Activated T-helper 1 cell treated with anti-CD3 and anti-CD28 coated beads, Interleukin-12 subunit alpha, Interleukin-12 subunit beta, Interleukin-2, Interleukin-4 antibody, amounts not matched to agents 30 ng/mL and 10 ng/mL and 1 ng/mL, durations not matched to agents 14 hours and 24 hours and 36 hours (primary cell): Measurements from ENCODE around the gene MT2A. TPM values are rescaled to one million over a fixed set of nuclear protein-coding genes. Genes with fewer than 3 reads are reported as not detected.

Source experiments
- DNase-seq: peaks from one replicate; pipeline ENCODE4 v3.0.0; 2021; ENCODE audit warnings: low spot score
- H3K27ac Mint-ChIP-seq: one replicate; pipeline ENCODE4 v1.8.0; 2021; ENCODE audit warnings: mild to moderate bottlenecking, mixed read lengths
- H3K27me3 Mint-ChIP-seq: one replicate; pipeline ENCODE4 v1.8.0; 2022; ENCODE audit warnings: mild to moderate bottlenecking, moderate library complexity, mixed read lengths; ENCODE audit not compliant: insufficient read depth
- H3K36me3 Mint-ChIP-seq: one replicate; pipeline ENCODE4 v1.8.0; 2021; ENCODE audit warnings: low read depth, mixed read lengths
- H3K4me1 Mint-ChIP-seq: one replicate; pipeline ENCODE4 v1.8.0; 2021; ENCODE audit warnings: low read depth, mixed read lengths
- H3K4me3 Mint-ChIP-seq: one replicate; pipeline ENCODE4 v1.8.0; 2021; ENCODE audit warnings: mild to moderate bottlenecking, moderate library complexity, mixed read lengths
- H3K9me3 Mint-ChIP-seq: one replicate; pipeline ENCODE4 v1.8.0; 2021; ENCODE audit warnings: mixed read lengths
- intact Hi-C: fragments of 100-400 bp; cut with micrococcal nuclease; formaldehyde crosslinking; loops from one replicate; pipeline ENCODE4 v1.15.1; 2024
- total RNA-seq: library from RNA; stranded (reverse); gene quantifications from 2 replicates; pipeline ENCODE4 v1.2.3, GENCODE V29; 2022

The MT2A gene
- total RNA-seq, 1 donor from 2014 or later = 348 TPM

DNA sequence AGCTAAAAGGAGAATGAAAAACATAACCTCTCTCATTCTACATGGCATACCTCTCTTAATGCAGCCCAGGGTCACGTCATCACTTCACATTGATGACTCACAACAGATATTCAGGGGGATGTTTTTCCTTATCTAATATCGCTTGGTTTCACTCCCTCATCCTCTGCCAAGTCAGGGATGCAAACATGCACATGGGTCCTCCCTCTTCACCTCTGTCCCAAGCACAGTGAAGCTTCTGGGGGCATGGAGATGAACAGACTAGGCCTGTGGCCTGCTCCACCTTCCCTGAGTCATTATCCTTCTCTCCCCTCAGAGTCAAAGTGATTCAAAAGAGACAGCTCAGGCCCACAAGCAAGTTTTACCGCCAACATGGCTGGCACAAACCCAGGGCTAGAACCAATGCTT is 2.3 kb upstream of the MT2A start:
- Mint-ChIP-seq H3K27ac (peak overlapping the region; percentile 88), H3K9me3 (no peaks in the 10 kb centered on the region), H3K27me3 (peaks cover under 1% of the 10 kb centered on the region), H3K36me3 (peaks cover 3% of the 10 kb centered on the region), H3K4me3 (no peak overlapping the region), H3K4me1 (peaks cover 42% of the 10 kb centered on the region)
- intact Hi-C loops = loop anchor here (5.0 kb wide), 1 partner anchor 326 kb away; the partner anchor contains the start of gene HERPUD1
- no peak for DNase-seq

DNA sequence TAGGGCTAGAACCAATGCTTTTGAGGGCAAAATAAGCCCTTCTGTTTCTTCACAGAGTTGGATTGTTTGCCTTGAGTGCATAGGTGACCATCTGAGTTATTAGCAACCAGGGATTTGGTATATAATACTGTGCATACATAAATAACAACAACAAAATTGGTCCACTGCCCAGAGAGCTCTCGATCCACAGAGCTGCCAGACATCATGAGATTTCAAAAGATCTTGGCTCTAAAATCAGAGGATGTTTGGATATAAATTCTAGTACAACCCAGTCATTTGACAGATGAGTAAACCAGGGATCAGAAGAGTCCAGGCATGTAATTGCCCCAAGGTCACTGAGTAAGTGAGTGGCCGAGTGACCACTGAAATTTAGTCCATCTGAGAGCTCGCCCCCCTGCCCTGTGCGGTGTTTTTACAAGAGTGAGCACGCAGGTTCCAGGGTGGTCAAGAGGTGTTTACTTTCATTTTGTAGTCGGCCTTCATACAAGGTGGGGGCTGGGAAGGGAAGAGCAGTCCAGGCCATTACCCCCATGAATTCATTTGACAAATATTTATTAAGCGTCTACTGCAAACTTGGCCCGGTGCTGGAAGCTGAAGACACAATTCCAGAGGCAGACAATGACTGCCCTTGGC is 1.8 kb upstream of the MT2A start:
- intact Hi-C loops = loop anchor here (5.0 kb wide), 1 partner anchor 326 kb away; the partner anchor contains the start of gene HERPUD1
- H3K9me3 Mint-ChIP-seq = no peaks in the 10 kb centered on the region
- DNase-seq = no peak
- H3K27me3 Mint-ChIP-seq = no peaks in the 10 kb centered on the region
- H3K4me3 Mint-ChIP-seq = peak overlapping the region; percentile 46
- peaks cover 47% of the 10 kb centered on the region for H3K4me1 Mint-ChIP-seq
- H3K27ac Mint-ChIP-seq = peak overlapping the region; percentile 88
- peaks cover 3% of the 10 kb centered on the region for H3K36me3 Mint-ChIP-seq

DNA sequence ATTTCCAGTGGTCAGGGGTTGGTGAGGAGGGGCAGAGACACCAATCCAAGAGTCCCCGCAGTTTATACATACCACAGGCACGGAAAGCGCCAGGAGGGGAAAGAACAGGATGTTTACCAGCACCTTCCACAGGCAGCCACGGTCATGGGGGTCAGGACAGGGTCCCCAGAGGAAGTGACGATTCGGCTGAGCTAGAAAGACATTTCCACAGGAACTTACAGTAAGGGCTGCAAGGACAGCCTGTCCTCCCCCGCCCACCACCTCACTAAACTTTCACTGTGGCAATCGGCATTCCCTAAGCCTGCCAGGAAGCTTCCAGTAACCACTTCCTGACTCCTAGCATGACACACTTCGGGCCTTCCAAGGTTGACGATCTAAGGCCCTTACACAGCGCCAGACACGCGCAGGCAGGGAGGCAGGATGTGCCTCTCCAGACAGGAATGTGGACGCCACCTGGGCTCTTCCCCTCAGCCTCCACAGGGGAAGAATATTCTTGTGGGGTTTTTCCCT is 1.2 kb upstream of the MT2A start:
- H3K4me1 Mint-ChIP-seq = peaks cover 50% of the 10 kb centered on the region
- H3K4me3 Mint-ChIP-seq = peak overlapping the region; percentile 78
- peak overlapping the region; percentile 88 for H3K27ac Mint-ChIP-seq
- no peaks in the 10 kb centered on the region for H3K9me3 Mint-ChIP-seq
- intact Hi-C loops = loop anchor here (5.0 kb wide), 1 partner anchor 325 kb away; the partner anchor contains the start of gene HERPUD1
- H3K27me3 Mint-ChIP-seq = no peaks in the 10 kb centered on the region
- DNase-seq = no peak
- H3K36me3 Mint-ChIP-seq = peaks cover 3% of the 10 kb centered on the region

DNA sequence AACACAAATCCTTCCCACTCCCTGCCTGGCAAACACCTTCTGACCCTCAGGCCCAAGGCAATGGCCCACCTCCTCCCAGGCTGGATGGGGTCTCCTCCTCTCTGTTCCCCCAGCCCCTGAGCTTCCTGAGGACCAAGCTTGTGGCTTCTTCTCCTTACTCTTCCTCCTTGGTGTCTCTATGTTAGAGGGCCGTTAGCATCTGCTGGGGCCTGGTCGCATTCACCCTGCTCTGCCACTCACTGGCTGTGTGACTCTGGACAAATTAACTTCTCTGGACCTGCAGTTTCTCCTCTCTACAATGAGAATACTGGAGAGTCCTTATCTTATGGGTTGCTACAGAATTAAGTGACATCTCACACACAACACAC is 725 bp upstream of the MT2A start:
- intact Hi-C loops = loop anchor here (1.0 to 5.0 kb wide), 11 partner anchors 18 to 407 kb away; partner anchors contain the start of genes HERPUD1, MT1E, MT1F and MT1X
- Mint-ChIP-seq H3K27me3 (no peaks in the 10 kb centered on the region), H3K36me3 (peaks cover 3% of the 10 kb centered on the region), H3K9me3 (no peaks in the 10 kb centered on the region), H3K4me1 (peaks cover 55% of the 10 kb centered on the region), H3K4me3 (peak overlapping the region; percentile 78), H3K27ac (peak overlapping the region; percentile 88)
- no peak for DNase-seq

DNA sequence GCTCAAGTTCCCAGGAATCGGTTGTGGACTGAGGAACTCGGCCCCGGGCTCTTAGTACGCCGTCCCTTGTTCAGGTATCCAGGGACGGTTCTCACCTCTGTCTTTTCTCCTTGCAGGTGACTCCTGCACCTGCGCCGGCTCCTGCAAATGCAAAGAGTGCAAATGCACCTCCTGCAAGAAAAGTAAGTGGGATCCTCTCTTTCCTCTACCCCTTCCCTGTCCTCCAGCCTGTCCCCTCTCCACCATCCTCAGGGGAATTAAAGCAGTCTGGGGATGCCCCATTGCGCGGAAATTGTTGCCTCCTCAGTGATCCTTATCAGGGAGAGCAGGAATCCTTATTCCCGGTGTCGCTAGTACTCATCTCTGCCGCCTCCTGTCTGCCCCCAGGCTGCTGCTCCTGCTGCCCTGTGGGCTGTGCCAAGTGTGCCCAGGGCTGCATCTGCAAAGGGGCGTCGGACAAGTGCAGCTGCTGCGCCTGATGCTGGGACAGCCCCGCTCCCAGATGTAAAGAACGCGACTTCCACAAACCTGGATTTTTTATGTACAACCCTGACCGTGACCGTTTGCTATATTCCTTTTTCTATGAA is 585 bp downstream of the MT2A start:
- no peaks in the 10 kb centered on the region for H3K9me3 Mint-ChIP-seq
- H3K27ac Mint-ChIP-seq = peak overlapping the region; percentile 98
- H3K27me3 Mint-ChIP-seq = no peaks in the 10 kb centered on the region
- peak overlapping the region; percentile 97 for H3K4me3 Mint-ChIP-seq
- H3K36me3 Mint-ChIP-seq = peaks cover 3% of the 10 kb centered on the region
- no peak for DNase-seq
- peaks cover 61% of the 10 kb centered on the region for H3K4me1 Mint-ChIP-seq
- intact Hi-C loops = loop anchor here (1.0 to 5.0 kb wide), 12 partner anchors 8 to 405 kb away; partner anchors contain the start of genes HERPUD1, MT1E, MT1F and MT1X

DNA sequence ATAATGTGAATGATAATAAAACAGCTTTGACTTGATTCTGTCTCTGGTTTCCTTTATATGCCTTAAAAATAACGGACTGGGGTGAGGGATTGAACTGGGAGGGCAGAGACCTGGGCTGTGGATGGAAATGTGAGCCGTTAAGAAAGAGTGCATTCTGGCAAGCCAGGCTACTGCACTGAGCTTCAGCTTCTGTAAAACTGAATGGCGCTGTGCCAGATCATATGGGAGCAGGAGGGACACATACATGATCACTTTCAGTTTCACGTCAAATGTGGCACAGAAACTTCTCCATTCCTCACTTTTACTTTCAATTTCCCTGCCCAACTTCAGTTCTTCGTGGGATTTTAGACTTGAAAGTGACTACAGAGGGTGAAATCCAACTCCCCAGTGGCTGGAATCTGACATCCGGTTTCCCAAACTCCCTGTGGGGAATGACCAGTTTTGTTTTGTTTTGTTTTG is 1.1 kb downstream of the MT2A start:
- Mint-ChIP-seq H3K27me3 (no peaks in the 10 kb centered on the region), H3K36me3 (peaks cover 3% of the 10 kb centered on the region), H3K27ac (peak overlapping the region; percentile 98), H3K9me3 (no peaks in the 10 kb centered on the region), H3K4me3 (peak overlapping the region; percentile 97), H3K4me1 (peaks cover 66% of the 10 kb centered on the region)
- intact Hi-C loops = loop anchor here (1.0 to 5.0 kb wide), 3 partner anchors 8 to 323 kb away; partner anchors contain the start of gene HERPUD1
- peak; percentile 63 for DNase-seq

DNA sequence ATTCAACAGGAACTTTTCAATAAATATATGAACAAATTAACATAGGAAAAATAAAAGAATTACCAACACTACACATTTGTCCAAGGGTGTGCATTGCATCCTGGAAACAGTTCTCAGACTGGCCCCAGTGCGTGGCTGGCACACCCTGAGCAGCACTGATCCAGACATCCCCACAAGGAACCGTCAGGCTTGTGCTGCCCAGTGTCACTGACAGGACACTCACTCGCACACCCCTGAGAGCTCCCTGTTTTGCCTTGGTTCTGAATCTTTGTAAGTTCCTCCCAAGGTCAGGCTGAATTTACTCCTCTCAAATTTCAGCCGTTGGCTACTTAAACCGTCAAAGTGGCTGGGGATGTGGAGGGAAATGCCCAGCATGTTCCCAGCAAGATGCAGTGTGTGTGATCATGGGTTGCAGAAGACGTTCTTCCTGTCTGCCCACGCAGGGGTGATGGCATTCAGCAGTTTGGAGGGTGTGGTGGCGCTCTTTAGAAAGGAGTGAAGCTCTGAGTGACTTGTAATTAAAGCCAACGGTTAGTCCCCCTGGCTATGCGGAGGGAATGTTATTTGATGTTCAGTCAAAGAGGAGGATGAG is 1.7 kb downstream of the MT2A start:
- H3K4me3 Mint-ChIP-seq = peak overlapping the region; percentile 97
- H3K27me3 Mint-ChIP-seq = no peaks in the 10 kb centered on the region
- intact Hi-C loops = loop anchor here (5.0 to 10.0 kb wide), 3 partner anchors 435 to 1002 kb away; no protein-coding TSS in a partner anchor
- no peaks in the 10 kb centered on the region for H3K9me3 Mint-ChIP-seq
- peak; percentile 60 for DNase-seq
- H3K27ac Mint-ChIP-seq = peak overlapping the region; percentile 98
- H3K4me1 Mint-ChIP-seq = peaks cover 73% of the 10 kb centered on the region
- H3K36me3 Mint-ChIP-seq = peaks cover 3% of the 10 kb centered on the region

DNA sequence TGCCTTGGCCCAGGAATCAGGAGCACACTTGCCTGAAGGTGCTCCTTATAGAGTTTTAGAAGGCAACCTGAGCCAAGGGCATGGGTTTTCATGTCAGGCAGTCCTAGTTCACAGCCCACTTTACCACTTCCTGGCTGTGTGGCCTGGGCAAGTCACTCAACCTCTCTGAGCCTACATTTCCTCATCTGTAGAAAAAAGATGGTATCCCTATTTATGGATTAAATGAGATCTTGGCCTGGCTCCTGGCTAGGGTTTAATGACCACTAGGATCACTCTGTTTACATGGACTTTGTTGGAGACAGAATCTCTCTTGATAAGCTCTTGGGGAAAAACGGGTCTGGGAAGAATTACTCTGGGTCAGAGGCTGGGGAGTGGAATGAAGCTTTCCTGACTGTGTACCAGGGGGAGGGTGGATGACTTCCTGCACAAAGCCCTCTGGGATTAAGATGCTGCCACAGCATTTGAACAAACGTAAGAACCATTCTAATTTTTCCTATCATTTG is 2.3 kb downstream of the MT2A start:
- no peaks in the 10 kb centered on the region for H3K9me3 Mint-ChIP-seq
- peaks cover 3% of the 10 kb centered on the region for H3K36me3 Mint-ChIP-seq
- H3K27ac Mint-ChIP-seq = peak overlapping the region; percentile 98
- H3K4me1 Mint-ChIP-seq = peaks cover 78% of the 10 kb centered on the region
- no peak for DNase-seq
- H3K27me3 Mint-ChIP-seq = no peaks in the 10 kb centered on the region
- peak overlapping the region; percentile 97 for H3K4me3 Mint-ChIP-seq
- intact Hi-C loops = loop anchor here (5.0 to 10.0 kb wide), 3 partner anchors 434 to 1002 kb away; no protein-coding TSS in a partner anchor

DNA sequence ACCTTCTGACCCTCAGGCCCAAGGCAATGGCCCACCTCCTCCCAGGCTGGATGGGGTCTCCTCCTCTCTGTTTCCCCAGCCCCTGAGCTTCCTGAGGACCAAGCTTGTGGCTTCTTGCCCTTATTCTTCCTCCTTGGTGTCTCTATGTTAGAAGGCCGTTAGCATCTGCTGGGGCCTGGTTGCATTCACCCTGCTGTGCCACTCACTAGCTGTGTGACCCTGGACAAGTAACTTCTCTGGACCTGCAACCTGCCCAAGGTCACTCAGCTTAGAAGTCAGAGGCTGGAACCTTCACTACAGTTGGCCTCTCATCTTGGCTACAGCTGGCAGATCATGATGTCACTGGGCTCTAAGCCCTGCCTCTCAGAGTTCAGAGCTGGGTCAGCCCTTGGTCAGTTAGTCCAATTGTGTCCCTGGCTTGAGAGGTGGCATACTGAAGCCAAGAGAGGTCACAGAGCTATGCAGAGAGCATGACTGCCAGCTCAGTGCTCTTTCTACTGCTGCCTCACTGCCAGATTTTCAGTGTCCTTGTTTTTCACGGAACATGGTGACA is 3.0 kb downstream of the MT2A start:
- H3K9me3 Mint-ChIP-seq = no peaks in the 10 kb centered on the region
- peak overlapping the region; percentile 98 for H3K27ac Mint-ChIP-seq
- H3K4me3 Mint-ChIP-seq = peak overlapping the region; percentile 97
- H3K36me3 Mint-ChIP-seq = peaks cover 3% of the 10 kb centered on the region
- intact Hi-C loops = loop anchor here (5.0 to 10.0 kb wide), 3 partner anchors 433 to 1001 kb away; no protein-coding TSS in a partner anchor
- no peaks in the 10 kb centered on the region for H3K27me3 Mint-ChIP-seq
- H3K4me1 Mint-ChIP-seq = peaks cover 77% of the 10 kb centered on the region
- DNase-seq = no peak

DNA sequence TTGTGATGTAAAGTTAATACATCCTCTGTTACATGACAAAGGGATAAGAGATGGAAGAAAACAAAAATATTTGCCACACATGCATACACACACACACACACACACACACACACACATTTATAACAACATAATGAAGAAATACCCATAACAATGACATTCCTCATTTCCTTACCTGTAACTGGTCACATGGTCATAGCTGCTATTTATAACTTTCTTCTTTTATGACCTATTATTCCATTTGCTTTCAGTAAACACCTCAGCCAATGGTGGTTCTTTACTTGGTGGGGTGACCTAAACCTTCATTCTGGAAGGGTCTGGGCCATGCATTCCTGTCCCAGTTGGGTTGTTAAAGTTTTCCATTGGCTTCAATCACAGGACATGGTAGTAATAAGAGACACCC is 5.3 kb downstream of the MT2A start:
- no peak overlapping the region for H3K4me3 Mint-ChIP-seq
- peaks cover 3% of the 10 kb centered on the region for H3K36me3 Mint-ChIP-seq
- peaks cover 64% of the 10 kb centered on the region for H3K4me1 Mint-ChIP-seq
- no peaks in the 10 kb centered on the region for H3K27me3 Mint-ChIP-seq
- H3K27ac Mint-ChIP-seq = peak overlapping the region; percentile 85
- DNase-seq = no peak
- intact Hi-C loops = loop anchor here (2.0 to 10.0 kb wide), 4 partner anchors 415 to 999 kb away; no protein-coding TSS in a partner anchor
- no peaks in the 10 kb centered on the region for H3K9me3 Mint-ChIP-seq

DNA sequence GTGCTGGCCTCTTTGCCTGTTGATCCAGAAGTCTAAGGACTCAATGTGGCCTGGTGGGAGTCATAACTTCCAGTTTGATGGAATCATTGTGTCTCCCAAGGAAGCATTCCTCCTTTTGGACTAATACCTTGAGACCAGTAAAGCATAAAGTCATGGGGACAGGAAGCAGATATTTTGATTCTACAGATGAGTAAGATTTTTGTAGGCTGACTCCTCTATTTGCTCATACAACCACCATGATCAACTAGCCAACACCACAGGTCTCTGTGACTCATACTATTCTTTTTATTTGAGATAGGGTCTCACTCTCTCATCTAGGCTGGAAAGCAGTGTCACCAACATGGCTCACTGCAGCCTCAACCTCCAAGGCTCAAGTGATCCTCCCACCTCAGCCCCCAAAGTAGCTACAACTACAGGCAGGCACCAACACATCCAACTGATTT is 6.2 kb downstream of the MT2A start:
- Mint-ChIP-seq H3K9me3 (no peaks in the 10 kb centered on the region), H3K4me1 (peaks cover 63% of the 10 kb centered on the region), H3K4me3 (peak overlapping the region; percentile 15), H3K27me3 (peaks cover 5% of the 10 kb centered on the region), H3K27ac (peak overlapping the region; percentile 85), H3K36me3 (no peaks in the 10 kb centered on the region)
- DNase-seq = no peak
- intact Hi-C loops = loop anchor here (2.0 to 10.0 kb wide), 4 partner anchors 416 to 998 kb away; no protein-coding TSS in a partner anchor

DNA sequence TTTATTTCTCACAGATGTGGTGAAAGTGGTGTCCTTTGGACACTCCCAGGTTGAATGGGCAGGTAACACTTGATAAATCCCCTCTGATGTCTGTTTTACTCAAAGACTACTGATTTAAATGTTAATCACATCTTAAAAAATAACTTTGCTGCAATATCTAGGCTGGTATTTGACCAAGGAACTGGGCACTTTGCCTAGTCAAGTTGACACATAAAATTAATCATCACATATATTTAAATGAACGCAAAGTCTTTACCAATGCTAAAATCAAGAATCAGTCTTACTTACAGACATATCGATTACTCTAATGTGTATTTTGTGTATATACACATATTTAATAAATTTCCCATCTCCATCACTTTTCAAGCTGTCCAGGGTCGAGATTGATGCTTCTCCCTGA is 7.0 kb downstream of the MT2A start:
- no peak for DNase-seq
- no peaks in the 10 kb centered on the region for H3K9me3 Mint-ChIP-seq
- H3K4me3 Mint-ChIP-seq = no peak overlapping the region
- peaks cover 6% of the 10 kb centered on the region for H3K27me3 Mint-ChIP-seq
- peaks cover 57% of the 10 kb centered on the region for H3K4me1 Mint-ChIP-seq
- H3K27ac Mint-ChIP-seq = peak overlapping the region; percentile 29
- intact Hi-C loops = loop anchor here (2.0 to 10.0 kb wide), 2 partner anchors 417 to 429 kb away; no protein-coding TSS in a partner anchor
- H3K36me3 Mint-ChIP-seq = no peaks in the 10 kb centered on the region
